AG20443 (cell line): ENCODE results near the gene ACBD5.
"Not testable (repeated sequence)": the region's sequence is repeated elsewhere in the genome, so short reads cannot be mapped to it uniquely, and the experiment has no call there.

ENCODE experiments used
- DNase-seq: peaks from one replicate; pipeline ENCODE4 v3.0.0; 2012; ENCODE audit warnings: low spot score, mixed read lengths

ACBD5 gene

GRCh38 chr10:27240212-27241009 lies at the start of gene ACBD5:
TSS of gene ACBD5 (minus strand) at chr10:27240797. CDS start at chr10:27240688, 109 bp downstream.
- DNase-seq, result peak; percentile 92

GRCh38 chr10:27285093-27285492 lies 44.5 kb upstream of the ACBD5 start:
- DNase-seq, result peak; percentile 30

- DNase-seq, result no peak
These were observed 36.0 kb upstream of the ACBD5 start for GRCh38 chr10:27276581-27276980.

GRCh38 chr10:27266025-27266424 lies 25.4 kb upstream of the ACBD5 start:
- DNase-seq, result not testable (repeated sequence)

- DNase-seq, result not testable (repeated sequence)
These were observed 22.2 kb upstream of the ACBD5 start for GRCh38 chr10:27262788-27263187.

GRCh38 chr10:27258838-27259812 lies 18.5 kb upstream of the ACBD5 start:
- DNase-seq, result peak; percentile 24

- no peak for DNase-seq
These were observed 17.9 kb upstream of the ACBD5 start for GRCh38 chr10:27258492-27258837.

- no peak for DNase-seq
These were observed 15.9 kb upstream of the ACBD5 start for GRCh38 chr10:27256299-27257189.

GRCh38 chr10:27253576-27253975 lies 13.0 kb upstream of the ACBD5 start:
- no peak for DNase-seq

- peak; percentile 92 for DNase-seq
These were observed 11.8 kb upstream of the ACBD5 start for GRCh38 chr10:27252267-27253000.

- no peak for DNase-seq
These were observed 11.0 kb upstream of the ACBD5 start for GRCh38 chr10:27251554-27251953.

- no peak for DNase-seq
These were observed 7.6 kb upstream of the ACBD5 start for GRCh38 chr10:27248215-27248614.

GRCh38 chr10:27247441-27247840 lies 6.8 kb upstream of the ACBD5 start:
- DNase-seq, result no peak

GRCh38 chr10:27247006-27247405 lies 6.4 kb upstream of the ACBD5 start:
- no peak for DNase-seq

- no peak for DNase-seq
These were observed 5.2 kb upstream of the ACBD5 start for GRCh38 chr10:27245836-27246235.

GRCh38 chr10:27244976-27245375 lies 4.4 kb upstream of the ACBD5 start:
- no peak for DNase-seq

- DNase-seq, result peak; percentile 56
These were observed 2.5 kb upstream of the ACBD5 start for GRCh38 chr10:27242951-27243551.

GRCh38 chr10:27242473-27242950 lies 1.9 kb upstream of the ACBD5 start:
- DNase-seq, result no peak

- DNase-seq, result peak; percentile 93
These were observed 1.3 kb upstream of the ACBD5 start for GRCh38 chr10:27241652-27242472.
